GM18858 (cell line): Measurements from ENCODE around the gene ARHGEF28.

ENCODE experiments used
- ATAC-seq: cut with Tn5 transposase; IDR thresholded peaks from one replicate; pipeline ENCODE4 v1.9.1; 2021; ENCODE audit not compliant: unreplicated experiment

Gene ARHGEF28

GRCh38 chr5:73844165-73844564 is 218.2 kb downstream of the ARHGEF28 start:
- ATAC-seq, result no peak

- ATAC-seq, result no peak
These were observed 225.6 kb downstream of the ARHGEF28 start for GRCh38 chr5:73851471-73852181.

DNA sequence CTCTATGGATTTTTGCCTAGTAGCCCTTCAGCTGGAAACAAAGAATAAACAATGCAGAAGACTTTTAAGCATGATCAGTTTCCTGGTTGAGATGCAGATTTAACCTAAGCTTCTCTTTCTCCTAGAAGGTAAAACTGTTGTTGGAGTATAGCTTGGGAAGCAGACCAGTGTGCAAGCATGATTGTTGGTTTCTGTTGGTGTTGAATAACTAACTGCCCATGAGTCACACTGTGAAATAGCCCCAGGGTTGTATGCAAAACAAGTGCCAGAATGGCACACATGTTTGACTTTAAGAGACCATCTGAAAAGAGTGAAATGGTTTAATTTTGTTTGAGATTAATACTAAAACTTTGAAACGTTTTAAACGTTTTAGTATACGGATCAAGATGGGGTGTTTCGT is 227.1 kb downstream of the ARHGEF28 start:
- ATAC-seq, result no peak

- ATAC-seq, result no peak
These were observed 231.0 kb downstream of the ARHGEF28 start for GRCh38 chr5:73856997-73857396.

GRCh38 chr5:73857446-73857845 is 231.4 kb downstream of the ARHGEF28 start:
- no peak for ATAC-seq

- ATAC-seq, result no peak
These were observed 232.1 kb downstream of the ARHGEF28 start for GRCh38 chr5:73858054-73858453.

DNA sequence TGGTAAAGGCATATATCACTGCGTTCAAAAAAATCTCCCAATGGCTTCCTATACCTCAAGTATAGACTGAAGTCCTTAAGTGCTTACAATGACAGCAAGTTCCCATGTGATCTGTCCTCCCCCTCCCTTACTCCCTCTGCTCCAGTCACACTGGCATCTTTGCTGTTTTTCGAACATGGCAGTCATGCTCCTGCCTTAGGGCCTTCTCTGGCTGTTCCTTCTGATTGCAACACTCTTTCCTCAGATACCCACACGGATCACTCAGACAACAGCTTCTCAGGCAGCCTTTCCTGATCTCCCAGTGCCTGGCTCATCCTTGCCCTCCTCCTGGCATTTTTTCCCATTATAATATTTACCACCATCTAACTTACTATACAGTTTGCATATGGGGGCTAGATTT is 232.8 kb downstream of the ARHGEF28 start:
- no peak for ATAC-seq

DNA sequence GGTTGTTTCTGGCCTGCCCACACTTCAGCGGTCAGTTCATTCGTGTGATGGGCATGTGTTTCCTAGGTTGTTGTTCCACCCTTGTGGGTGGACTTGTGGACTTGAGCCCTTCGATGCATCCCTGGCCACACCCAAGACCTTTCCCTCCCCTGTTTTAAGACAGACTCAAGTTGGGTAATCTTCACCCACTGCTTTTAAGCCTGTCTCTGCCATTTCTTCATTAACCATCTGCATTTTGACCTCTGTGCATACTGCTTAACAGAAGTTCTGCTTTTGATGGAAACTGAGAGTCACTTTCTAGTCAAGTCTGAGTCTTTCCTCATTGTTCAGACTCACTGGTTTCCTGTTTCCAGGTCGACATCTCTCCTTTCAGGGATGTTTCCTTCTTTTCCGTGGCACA is 233.7 kb downstream of the ARHGEF28 start:
- ATAC-seq, result no peak

GRCh38 chr5:73861313-73861988 is 235.5 kb downstream of the ARHGEF28 start:
- no peak for ATAC-seq

DNA sequence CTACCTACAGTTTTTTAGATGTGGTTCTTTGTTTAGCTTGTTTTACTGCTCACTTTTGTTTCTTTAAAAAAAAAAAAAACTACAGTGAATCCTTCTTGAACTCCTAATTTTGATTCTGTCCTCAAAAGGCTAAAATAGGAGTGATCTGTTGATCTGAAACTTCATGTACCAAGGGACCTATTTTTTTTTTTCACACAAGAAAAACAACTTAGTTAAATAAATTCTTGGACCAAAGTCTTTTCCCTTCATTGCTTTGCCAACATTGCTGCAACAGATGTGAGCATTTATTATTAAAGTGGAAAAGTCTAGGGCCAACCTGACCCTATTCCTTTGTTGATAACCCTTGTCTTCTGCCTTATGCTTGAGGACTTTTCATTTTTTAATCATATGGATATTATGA is 236.8 kb downstream of the ARHGEF28 start:
- ATAC-seq, result no peak

GRCh38 chr5:73863876-73864275 is 237.9 kb downstream of the ARHGEF28 start:
- no peak for ATAC-seq

DNA sequence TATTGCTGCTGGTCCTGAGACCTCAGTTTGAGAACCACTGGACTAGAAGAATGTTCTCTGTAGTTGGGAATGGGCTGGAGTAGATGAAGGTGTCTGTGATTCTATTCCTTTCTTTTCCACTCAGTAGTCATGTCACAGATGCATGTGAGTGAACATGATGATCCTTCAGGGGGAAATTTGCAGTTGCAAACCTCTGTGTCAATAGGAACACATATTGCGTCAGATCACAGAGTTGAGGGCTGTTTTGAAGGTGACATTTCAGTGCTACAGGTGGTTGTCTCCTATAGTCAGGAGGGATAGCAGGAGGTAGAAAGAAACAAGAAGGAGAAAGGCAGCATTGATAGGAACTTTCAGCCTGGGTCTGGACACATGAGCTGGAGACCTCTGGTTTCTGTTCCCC is 239.3 kb downstream of the ARHGEF28 start:
- ATAC-seq, result no peak

GRCh38 chr5:73867345-73868335 is 241.6 kb downstream of the ARHGEF28 start:
- no peak for ATAC-seq

DNA sequence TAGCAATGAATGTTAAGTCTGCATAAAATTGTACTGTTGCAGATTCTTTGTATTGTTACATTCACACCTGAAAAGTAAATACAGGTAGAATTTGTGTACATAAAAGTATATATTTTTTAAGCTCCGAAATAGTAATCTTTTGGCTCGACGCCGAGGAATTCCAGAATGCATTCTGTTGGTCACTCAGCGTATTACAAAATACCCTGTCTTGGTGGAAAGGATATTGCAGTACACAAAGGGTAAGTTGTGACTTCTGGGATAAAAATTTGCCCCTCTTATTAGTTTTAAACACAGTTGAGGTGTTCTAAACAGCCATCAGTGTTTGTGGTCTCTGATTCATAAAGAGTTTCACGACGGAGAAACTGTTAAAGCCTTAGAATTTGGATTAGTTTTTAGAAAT is 257.6 kb downstream of the ARHGEF28 start:
- ATAC-seq, result no peak

DNA sequence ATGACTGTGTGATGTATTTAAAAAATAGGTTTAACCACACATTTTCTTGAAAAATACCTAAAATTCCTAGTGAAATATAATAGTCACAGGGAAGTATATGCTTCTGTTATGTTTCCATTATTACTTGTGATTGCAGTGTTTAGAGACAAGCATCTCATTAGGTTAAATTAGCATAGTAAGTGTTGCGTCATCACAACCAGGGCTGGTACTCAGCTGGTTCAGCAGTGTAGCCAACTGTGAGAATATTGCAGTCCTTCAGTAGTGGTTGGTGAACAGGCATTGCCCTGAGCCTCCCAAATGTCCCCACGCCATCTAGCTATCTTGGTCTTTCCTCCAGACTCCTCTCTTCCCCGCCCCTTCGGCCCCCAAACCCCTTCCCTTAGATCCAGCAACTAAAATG is 261.7 kb downstream of the ARHGEF28 start:
- ATAC-seq, result no peak

GRCh38 chr5:73890569-73890968 is 264.6 kb downstream of the ARHGEF28 start:
- no peak for ATAC-seq

DNA sequence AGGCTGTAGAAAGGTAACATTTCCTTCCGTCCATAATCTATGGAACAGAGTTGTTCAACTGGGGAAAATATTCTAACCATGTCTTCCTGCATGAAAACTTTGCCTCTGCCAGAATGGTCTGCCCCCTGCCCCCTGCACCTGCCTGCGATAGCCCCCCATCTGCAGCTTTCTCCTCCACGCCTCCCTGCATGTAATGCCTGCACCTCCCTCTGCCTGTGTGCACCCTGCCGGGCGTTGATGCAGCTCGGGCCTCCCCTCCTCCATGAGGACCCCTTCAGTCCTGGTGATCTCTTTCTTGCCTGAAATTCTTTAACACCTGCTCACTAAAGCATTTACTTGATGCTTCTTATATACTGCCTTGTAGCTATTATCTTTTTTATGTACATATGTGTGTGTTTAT is 266.2 kb downstream of the ARHGEF28 start:
- ATAC-seq, result no peak

DNA sequence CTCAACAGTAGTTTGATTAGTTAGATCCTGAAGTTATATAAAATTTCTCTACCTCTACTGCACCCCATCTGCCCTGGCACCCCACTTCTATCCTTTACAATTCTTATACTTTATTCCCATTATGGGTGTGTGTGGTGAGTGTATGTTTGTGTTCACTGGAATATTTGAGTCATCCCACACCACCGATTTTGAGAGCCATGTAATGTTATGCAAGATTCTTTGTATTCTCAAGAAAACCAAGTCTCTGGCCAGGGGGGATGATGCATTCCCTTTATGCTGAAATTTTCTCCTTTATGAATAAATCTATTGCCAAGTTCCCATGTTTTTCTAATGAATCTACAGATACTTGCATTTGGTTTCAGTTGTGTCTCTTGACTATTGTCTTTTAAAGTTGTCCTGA is 266.8 kb downstream of the ARHGEF28 start:
- no peak for ATAC-seq

- no peak for ATAC-seq
These were observed 267.8 kb downstream of the ARHGEF28 start for GRCh38 chr5:73893813-73894212.

DNA sequence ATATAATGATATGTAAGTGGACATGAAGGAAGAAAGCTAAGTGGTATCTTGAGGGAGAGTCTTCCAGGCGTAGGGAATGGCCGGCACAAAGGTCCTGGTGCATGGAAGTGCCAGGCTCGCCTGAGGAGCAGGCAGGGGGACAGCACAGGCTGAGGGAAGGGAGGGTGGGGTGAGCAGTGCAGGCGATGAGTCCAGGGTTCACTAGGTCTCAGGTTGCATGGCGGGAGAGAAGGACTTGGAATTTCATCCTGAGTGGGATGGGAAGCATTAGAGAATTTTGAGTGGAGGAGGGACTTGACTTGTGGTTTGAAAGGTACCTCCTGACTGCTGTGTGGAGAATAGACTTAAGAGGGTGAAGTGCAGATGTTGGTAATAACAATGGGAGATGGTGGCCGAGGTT is 268.9 kb downstream of the ARHGEF28 start:
- no peak for ATAC-seq

- no peak for ATAC-seq
These were observed 269.5 kb downstream of the ARHGEF28 start for GRCh38 chr5:73895471-73895870.

- no peak for ATAC-seq
These were observed 270.1 kb downstream of the ARHGEF28 start for GRCh38 chr5:73896097-73896496.
